ENCODE data around the gene RNF144B.

GRCh38 chr6:18513253-18513798 lies 126.2 kb downstream of the RNF144B start:
- TF ChIP-seq CTCF (IDR thresholded peaks at IDR 0.05) (no peak), POLR2A (IDR thresholded peaks at IDR 0.05) (no peak)
